HPDE6-E6E7 (cell line): ENCODE data around the gene PPM1E.
"Not testable (repeated sequence)": the region's sequence is repeated elsewhere in the genome, so short reads cannot be mapped to it uniquely, and the experiment has no call there.

Experiments
- DNase-seq: peaks from one replicate; pipeline ENCODE4 v3.0.0; 2011; ENCODE audit warnings: missing footprints; ENCODE audit errors: extremely low spot score

The PPM1E gene

DNA sequence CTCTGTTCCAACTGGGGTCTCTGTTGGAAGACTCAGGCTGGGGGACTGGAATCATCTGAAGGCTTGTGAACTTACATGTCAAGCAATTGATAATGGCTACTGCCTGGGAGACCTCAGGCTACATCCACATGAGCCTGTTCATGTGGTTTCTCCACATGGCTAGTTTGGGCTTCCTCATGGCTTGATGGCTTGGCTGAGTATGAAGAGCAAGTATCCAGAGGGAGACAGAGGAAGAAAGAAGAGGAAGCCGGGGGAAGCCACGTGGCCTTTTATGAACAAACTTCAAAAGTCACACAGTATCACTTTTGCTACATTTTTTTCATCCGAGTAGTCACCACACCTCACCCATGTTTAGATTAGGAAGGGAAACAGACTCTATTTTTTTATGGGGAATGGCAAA is 192.2 kb downstream of the PPM1E start:
- DNase-seq: no peak

DNA sequence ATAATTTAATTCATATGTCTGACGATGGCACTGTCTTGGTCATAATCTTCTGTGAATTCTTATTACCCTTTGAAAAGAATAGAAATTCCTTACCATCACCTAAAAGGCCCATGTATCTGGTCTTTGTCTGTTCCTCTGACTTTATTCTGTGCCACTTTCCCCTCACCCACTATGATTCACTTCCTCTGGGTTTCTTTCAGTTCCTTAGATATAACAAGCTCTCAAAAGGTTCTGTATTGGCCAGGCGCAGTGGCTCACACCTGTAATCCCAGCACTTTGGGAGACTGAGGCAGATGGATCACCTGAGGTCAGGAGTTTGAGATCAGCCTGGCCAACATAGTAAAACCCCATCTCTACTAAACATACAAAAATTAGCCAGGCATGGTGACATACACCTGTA is 198.7 kb downstream of the PPM1E start:
- DNase-seq: not testable (repeated sequence)

DNA sequence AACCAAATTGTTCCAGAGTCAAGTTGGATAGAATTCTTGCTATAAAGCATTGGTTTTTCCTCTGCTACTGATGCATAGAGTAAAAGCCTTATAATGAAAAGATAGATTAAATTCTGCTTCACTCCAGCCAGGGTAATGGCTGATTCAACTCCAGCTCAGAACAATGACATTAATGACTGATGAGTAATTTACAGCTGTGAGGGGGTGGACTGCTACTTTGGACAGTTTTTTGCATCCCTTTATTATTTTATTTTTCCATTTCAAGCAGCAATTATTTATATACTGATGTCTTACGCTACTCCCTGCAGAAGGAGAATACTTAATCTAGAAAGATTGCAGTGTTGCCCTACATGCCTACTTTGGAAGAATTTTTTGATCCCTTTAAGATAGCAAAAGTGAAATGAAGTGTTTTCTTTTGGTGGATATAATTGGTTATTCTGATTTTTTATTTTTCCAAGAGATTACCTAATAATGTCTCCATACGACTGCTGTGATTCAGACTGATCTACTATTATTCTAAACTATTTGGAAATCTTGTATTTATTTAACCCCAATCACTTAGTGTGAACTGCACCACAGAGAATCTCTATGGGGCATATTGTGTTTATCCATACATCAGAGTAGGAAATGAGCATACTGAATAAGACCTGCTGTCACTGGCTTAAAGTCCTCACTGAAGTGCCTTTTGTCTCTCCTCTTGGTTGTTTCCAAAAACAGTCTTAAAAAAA is 201.5 kb downstream of the PPM1E start:
- peak; percentile 54 for DNase-seq

DNA sequence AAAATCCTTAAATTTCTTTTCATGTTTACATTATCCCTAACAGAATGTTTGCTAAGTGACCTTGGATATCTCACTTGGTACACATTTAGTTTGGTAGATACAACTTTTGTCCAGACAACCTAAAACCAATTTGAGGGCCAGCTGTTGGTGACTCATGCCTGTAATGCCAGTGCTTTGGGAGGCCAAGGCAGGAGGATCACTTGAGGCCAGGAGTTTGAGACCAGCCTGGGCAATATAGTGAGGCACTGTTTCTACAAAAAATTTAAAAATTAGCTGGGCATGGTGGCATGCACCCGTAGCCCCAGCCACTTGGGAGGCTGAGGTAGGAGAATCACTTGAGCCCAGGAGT is 202.0 kb downstream of the PPM1E start:
- DNase-seq: not testable (repeated sequence)

DNA sequence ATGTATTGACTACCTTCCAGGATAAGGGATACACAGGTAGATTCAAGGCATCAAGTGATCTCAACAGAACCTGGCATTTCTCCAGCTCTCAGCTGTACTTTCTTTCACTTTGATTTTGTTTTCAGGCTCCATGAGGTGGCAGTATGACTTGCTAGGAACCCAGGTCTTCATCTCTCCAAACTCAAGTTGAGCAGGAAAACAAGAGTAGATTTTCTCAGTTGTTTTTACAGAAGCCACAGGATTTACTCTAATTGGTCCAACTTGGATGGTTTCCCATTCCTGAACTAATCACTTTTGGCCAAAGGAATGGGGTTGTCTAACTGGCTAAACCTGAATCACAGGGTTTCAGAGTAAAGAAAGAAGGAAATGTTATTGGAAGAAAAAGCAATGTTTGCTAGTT is 204.4 kb downstream of the PPM1E start:
- DNase-seq: peak; percentile 38

DNA sequence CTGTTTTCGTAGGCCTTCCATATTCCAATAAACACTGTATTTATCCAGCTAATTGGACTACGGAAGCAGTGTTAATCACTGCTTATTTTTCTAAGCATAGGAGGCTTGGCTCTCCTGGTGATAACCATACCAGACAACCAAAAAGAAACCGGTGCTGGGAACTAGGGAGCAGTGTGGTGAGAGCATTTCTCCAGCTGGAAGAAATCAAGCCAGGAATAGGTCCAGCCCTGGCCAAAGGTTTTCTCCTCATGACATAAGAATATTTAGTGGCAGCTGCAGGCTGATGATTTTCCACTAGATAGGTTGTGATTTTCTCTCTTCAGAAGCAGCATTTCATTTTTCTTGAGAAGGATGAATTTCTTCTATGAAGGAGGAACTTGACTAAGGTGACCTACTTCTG is 209.6 kb downstream of the PPM1E start:
- DNase-seq: no peak

DNA sequence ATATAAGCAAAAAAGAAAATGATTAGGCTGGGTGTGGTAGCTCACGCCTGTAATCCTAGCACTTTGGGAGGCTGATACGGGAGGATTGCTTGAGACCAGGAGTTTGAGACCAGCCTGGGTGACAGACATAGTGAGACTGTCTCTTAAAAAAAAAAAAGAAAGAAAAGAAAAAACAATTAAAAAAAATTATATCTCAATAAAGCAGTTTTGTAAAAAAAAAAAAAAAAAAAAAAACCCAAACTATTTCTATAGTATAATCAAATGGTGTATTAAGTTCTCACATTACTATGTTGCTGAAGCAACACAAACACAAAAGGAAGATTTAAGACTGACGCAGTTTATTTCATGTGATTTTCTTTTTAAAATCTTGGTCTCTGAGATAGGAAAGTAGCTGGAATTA is 210.6 kb downstream of the PPM1E start:
- no peak for DNase-seq

DNA sequence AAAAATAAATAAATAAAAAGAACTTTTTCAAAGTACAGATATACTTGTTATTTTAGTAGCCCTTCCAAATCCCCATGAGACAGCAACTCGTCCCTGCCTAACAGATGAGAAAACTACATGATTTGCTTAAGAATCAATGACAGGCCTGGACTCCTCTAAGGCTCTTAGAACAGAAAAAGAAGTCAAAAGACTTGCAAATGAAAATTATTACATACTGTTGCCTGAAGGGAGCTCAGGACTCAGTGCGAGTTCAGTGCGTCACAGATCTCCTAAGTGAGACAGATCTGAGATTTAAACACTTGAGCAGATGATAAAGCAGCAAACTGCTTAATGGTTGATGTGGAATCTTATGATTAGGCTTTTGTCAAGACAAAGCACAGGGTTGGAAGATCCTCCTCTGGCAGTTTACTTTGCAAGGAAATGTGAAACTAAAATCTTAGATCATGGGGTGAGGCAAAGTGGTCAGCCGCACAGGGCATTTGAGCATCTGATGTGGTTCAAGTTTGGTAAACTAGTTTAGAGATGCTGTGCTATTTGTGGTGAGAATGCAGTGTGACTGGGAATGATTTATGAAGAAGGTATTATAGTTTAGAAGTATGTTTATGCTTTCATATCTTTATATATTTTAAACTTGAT is 212.9 kb downstream of the PPM1E start:
- no peak for DNase-seq

DNA sequence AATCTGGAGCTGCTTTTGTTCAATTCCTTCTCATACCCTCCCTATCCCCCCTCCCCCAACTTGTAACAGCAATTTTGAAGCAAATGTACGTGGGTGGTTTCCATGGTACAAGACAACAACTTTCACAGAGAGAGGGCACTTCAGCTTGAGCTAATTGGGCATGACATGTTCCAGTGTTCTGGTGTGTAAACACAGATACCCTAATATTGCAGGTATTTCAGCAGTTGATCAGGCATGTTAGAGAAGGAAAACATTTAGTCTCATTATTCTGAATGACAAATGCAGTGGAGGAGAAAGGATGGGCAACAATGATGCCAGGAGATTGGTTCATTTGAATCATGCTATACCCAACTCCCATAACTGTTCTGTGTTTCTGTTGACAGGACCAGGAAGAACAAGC is 213.5 kb downstream of the PPM1E start:
- DNase-seq: no peak

DNA sequence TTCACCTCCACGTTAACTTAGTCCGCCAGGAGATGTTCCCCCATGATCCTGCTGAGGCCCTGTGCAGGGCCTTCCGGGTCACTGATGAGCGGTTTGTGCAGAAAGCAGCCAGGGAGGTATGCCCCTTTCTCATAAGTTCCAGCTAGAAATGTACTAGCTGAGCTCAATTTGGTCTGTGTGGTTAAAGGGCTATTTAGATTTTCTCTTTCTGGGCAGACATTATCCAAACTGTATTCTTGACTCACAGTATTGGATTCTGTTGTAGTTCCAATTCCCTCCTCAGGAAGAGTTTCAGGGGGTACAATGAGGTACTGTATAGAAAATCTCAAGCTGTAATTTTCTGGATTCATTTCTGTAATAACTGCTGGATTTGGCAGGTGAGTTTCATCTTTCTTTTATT is 214.0 kb downstream of the PPM1E start:
- no peak for DNase-seq

DNA sequence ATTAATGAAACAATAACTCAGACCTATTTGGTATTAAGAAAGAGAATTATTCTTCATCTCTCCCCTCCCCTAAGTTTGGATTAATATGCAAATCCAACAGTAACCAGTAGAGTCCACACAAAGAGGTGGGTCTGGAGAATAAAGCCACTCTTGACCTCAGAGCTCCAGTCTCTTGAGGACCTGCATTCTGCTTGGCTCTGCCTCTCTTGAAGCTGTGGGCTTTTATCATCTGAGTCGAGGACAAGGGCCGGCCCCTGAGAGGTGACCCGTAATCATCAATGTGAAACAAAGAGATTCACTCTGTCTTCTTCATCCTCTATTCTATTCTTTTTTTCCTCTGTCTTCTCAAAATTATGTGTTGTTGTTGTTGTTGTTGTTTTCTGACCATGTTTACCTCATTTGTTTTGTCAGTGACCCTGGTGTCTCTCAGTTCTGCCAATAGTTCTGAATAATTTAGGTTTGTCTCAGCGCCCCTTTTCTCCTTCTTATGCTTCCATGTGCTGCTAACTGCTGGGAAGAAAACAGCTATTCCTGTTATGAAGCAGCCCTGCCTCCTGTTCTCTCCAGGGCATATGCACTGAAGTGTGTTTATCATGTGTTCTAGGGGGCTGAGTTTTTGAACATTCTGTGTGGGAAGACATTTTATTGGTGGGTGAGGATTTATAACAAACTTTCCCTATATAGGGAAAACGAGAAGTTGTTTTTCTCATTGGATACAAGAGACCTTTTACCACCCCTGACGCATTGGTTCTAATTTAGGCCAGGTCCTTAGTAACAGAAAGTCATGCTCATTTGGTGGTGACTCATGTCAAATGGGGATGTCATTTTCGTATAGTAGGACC is 215.2 kb downstream of the PPM1E start:
- DNase-seq: no peak

DNA sequence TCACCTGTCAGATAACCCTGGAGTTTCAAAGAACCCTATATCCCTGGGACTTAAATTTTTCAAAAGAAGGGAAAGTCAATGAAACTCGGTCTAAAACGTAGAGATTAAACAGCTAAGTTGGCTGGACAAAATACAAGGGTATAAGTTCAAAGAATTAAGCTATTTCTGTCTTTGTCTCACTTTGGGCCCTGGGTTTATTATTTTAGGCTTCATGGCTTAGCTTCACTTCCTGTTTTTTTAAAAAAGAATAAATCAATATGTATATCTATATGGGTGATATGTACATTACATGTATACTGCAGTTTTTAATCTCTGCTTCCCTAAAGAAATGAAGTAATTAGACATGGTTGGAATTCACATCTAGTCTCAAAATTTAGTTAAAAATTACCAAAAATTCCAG is 218.7 kb downstream of the PPM1E start:
- DNase-seq: no peak

DNA sequence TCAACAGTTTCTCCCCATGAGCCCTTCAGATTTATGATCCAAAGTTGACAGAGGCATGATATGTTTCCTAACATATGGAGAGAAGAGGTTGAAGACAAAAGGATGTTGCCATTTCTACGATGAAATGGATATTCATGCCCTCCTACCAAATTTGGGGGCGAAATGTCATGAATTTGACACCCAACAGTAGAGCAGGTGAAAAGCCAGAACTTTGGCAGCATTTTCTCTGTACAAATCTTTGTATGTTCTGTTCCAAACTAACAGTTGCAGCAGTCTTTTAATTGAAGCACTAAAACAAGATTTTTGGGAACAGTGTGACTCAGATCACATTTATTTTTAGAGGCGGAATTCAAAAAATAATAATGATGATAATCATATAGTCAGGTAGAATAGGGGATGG is 220.9 kb downstream of the PPM1E start:
- no peak for DNase-seq

DNA sequence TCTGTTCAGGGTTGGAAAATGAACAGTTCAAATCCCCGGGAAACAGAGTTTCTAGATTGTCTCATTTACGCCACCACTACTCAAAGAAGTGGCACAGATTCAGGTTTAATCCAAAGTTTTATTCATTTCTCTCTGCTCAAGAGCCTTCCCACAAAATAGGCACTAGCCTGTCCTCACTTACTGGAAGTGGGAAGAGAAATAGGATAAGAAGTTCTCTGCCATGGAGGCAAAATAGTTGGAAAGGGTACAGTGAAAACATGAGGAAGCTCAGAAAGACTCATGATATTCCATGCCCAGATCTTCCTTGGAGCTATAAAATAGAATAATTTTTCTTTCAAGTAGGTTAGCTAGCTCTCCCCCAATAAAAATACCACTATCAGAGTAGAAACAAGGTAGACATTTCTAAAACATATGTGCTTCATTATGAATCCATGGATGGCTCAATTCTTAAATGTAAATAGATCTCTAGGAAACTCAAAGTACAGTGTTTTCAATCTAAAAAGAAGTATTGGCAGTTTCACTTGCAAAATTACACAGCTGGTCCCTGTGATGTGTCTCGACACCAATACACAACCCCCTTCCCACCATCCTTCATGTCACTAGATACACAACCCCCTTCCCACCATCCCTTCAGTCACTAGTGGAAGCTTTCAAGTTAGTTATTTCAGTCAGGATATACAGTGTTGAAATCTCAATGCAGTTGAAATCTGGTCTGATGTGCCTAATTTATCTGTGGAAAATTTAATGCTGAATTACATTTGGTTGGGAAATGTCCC is 225.2 kb downstream of the PPM1E start:
- DNase-seq: no peak

DNA sequence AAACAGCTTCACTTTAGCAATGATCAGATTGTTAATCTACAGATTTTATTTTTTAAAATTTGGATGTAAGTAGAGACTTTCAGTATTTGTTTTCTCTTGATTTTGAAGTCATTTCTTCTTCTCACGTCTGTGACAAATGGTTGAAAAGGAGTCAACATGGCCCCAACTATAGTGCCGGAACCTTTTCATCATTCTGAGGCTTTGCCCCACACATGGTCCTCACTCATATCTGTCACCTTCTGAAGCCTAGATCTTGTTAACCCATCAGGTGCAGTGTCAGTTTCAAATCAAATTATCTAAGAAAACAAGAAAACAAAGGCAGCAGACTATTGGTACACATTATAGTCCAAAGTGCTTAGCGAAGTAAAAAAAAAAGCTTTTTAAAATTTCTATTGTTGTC is 227.0 kb downstream of the PPM1E start:
- no peak for DNase-seq

DNA sequence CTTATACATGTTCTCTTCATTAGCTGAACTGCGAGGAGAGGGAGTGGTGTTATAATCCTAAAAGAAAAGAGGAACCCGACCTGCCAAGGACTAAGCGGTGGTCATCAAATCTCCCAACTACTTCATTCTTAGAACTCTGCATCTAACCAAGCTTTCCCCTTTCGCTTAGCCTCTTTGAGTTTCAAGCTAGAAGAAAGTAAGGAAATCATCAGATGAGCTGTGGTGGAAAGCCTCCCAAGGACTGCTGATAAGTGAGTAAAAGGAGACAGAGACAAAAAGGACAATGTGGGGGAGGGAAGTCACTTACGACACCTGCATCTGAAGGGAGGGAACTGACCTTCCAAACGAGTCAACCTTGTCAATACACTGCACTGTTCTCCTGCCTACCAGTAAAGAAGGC is 229.7 kb downstream of the PPM1E start:
- no peak for DNase-seq

DNA sequence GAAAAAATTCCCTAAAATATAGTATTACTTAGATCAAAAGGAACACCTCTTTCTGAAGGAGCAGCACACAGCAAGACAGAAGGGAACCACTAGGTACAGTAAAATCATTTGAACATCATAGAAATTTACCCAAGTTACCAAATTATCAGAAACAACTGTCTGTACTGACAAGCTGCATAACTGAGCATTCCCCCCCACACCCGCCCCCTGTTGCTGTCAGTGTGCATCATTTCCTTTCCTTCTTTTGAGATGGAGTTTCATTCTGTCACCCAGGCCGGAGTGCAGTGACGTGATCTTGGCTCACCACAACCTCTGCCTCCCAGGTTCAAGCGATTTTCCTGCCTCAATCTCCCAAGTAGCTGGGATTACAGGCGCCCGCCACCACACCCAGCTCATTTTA is 230.3 kb downstream of the PPM1E start:
- no peak for DNase-seq

DNA sequence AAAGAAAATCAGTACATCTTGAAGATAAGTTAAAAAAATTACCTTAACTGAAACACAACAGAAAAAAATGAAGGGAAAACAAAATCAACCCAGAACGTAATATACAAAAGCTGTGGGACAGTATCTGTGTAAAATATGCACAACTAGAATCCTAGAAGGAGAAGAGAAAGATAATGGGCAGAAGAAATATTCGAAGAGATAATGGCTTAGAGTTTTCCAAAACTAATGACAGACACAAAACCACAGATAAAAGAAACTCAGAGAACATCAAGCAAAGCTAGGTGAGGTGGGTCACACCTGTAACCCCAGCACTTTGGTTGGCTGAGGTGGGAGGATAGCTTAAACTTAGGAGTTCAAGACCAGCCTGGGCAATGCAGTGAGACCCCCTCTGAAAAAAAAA is 234.0 kb downstream of the PPM1E start:
- DNase-seq: no peak

DNA sequence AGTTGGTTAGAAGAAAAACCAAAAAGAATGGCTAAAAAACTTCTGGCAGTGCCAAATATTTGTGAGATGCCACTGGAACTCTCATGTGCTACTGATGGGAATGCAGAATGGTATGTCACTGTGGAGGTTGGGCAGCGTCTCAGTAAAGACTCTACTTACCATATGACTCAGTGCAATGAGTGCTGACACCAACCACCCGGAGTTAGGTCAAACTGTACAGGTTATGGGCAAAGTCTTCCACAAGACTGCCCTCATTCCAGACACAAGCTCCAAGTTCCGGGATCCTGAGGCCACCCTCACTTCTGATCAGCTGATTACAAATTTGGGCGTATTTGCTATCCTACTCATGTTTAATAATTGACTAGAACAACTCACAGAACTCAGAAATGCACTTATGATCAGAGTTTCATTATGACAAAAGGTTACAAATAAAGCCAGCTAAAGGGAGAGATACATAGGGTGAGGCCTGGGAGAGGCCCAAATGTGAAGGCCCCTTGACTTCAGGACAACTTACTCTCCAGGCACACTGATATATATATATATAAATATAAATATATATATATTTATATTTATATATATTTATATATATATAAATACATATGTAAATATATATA is 236.2 kb downstream of the PPM1E start:
- no peak for DNase-seq

DNA sequence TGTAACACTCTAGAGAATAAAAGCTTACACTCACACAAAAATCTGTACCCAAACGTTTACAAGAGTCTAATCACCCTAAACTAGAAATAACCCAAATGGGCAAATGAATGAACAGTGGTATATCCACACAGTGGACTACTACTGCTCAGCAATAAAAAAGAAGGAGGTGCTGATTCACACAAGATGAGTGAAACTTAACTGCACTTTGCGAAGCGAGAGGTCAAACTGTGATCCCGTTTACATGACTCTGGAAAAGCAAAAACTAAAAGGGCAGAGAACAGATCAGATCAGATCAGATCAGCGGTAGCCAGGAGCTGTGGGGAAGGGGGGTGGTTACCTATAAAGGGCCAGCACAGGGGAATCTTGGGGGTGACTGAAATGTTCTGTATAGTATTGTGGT is 237.7 kb downstream of the PPM1E start:
- DNase-seq: no peak

DNA sequence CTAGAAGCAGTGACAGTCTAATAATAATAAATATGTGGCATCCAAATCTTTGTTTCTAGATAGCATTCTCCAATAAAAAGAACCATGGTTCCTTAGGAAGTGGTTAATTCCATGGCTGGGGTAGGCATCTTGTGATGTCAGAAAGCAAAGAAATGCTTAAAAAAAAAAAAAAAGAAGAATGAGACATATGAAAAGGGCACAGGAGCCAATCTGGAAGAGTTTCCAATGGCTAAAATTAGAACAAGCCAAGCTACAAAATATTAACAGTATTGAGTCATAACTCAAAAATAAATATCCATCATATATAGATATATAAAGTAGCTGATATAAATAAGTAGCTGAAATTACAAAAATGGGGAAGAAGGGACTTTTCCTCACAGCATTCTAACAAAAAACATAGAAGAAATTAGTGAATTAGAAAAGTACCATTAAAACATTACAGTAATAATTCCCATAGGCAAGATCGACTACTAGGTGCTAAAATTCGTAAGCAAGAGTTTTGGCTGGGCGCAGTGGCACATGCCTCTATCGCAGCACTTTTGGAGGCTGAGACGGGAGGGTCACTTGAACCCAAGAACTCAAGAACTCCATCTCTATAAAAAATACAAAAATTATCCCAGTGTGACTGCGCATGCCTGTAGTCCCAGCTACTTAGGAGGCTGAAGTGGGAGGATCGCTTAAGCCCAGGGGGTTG is 239.7 kb downstream of the PPM1E start:
- no peak for DNase-seq
